PC-9 (cell line): ENCODE measurements around the gene SYT15.

Experiments used
- EZH2 ChIP-seq: fragments of 200-600 bp; sonication (generic); IDR thresholded peaks from 2 replicates; pipeline ENCODE4 v1.8.0; 2017; ENCODE audit warnings: antibody characterized with exemption, low read depth
- TF ChIP-seq, protein P1 (sequence below): fragments of 200-600 bp; sonication (generic); conservative IDR thresholded peaks from 2 replicates; pipeline ENCODE4 v1.6.1; 2017; ENCODE audit warnings: mixed run types, antibody characterized with exemption, mild to moderate bottlenecking, moderate library complexity

DNA sequence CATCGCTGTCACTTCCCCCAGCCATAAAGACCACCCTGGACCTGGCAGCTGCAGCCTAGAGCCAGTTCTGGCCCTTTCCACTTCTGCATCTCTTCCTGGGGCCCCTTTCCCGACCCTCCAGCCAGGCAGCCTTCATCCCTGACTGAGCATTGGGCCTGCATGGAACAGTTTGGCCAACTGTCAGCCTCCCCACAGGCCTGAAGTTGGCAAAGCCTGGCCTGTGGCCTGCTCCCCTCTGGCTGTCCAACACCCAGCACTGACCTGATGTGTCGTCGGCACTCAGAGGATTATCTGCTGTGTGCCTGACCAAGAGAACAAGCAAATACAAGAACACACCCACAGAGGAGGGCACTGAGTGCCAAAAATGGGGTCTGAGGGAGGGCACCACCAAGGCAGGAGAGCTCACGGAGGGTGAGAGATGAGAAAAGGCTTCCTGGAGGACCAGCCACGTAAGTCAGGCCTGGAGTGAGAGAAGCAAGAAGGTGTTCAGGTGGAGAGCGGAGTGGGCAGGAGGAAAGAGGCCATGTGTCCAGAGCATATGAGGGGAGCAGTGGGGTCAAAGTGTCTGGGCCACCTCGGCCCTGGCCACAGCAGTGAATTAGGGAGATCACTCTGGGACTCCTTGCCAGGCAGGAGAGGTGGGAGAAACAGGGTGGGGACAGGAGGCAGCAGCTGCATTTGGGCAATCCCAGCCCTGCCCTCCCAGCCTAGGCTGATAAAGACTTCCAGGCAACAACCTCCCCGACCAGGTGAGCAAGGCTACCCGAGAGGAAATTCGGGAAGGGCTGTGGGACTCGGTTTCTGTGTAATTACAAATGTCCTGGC lies 27.0 kb upstream of the SYT15 start:
- TF ChIP-seq, protein P1, sequence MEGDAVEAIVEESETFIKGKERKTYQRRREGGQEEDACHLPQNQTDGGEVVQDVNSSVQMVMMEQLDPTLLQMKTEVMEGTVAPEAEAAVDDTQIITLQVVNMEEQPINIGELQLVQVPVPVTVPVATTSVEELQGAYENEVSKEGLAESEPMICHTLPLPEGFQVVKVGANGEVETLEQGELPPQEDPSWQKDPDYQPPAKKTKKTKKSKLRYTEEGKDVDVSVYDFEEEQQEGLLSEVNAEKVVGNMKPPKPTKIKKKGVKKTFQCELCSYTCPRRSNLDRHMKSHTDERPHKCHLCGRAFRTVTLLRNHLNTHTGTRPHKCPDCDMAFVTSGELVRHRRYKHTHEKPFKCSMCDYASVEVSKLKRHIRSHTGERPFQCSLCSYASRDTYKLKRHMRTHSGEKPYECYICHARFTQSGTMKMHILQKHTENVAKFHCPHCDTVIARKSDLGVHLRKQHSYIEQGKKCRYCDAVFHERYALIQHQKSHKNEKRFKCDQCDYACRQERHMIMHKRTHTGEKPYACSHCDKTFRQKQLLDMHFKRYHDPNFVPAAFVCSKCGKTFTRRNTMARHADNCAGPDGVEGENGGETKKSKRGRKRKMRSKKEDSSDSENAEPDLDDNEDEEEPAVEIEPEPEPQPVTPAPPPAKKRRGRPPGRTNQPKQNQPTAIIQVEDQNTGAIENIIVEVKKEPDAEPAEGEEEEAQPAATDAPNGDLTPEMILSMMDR, result no peak
- no peak for TF ChIP-seq EZH2
